K562 (cell line): ENCODE data around the gene ABHD1. TPM values are rescaled to one million over a fixed set of nuclear protein-coding genes. Genes with fewer than 3 reads are reported as not detected.

Experiments
- CEBPG ChIP-seq, 3 experiments: fragments of 200-800 bp in 1 of 3; sonication (Bioruptor generic) in 1 of 3; sonication (generic) in 1 of 3; formaldehyde crosslinking in 1 of 3; IDR thresholded peaks in 2 of 3; conservative IDR thresholded peaks in 1 of 3; 2 replicates each; pipeline versions ENCODE4 v1.6.1 to v1.8.0; 2016 to 2022; ENCODE audit warnings: missing compliant biosample characterization in 2 of 3, missing genetic modification characterization in 2 of 3, mild to moderate bottlenecking in 1 of 3, missing genetic modification reagents in 1 of 3
- CTCF ChIP-seq, 3 experiments: IDR thresholded peaks in 2 of 3; conservative IDR thresholded peaks in 1 of 3; 2 replicates each; pipeline ENCODE4 v1.5.1; 2011 to 2012; ENCODE audit warnings: low read length in 3 of 3, mild to moderate bottlenecking in 3 of 3, control low read depth in 2 of 3, improper control_type of control experiment in 1 of 3, inconsistent platforms in 1 of 3, low read depth in 1 of 3, mixed read lengths in 1 of 3, moderate library complexity in 1 of 3; ENCODE audit not compliant: insufficient read depth in 2 of 3
- L3MBTL2 ChIP-seq: fragments of 450-650 bp; IDR thresholded peaks from 2 replicates; pipeline ENCODE4 v1.6.1; 2016; ENCODE audit warnings: mild to moderate bottlenecking, moderate library complexity
- MTA3 ChIP-seq: fragments of 450-650 bp; formaldehyde crosslinking; IDR thresholded peaks from 2 replicates; pipeline ENCODE4 v1.6.1; 2017; ENCODE audit warnings: mild to moderate bottlenecking, borderline replicate concordance
- NRF1 ChIP-seq, 2 experiments: fragments of 450-650 bp; IDR thresholded peaks in 1 of 2; conservative IDR thresholded peaks in 1 of 2; 2 replicates each; pipeline ENCODE4 v1.6.1; 2014; ENCODE audit warnings: mild to moderate bottlenecking in 2 of 2
- PKNOX1 ChIP-seq: fragments of 450-650 bp; IDR thresholded peaks from 2 replicates; pipeline ENCODE4 v1.6.1; 2016
- POLR2G ChIP-seq: fragments of 200-400 bp; formaldehyde crosslinking; IDR thresholded peaks from 2 replicates; pipeline ENCODE4 v1.6.1; 2017; ENCODE audit warnings: low read depth, mild to moderate bottlenecking, antibody characterized with exemption, low read length, moderate library complexity
- RBBP5 ChIP-seq: fragments of 200-600 bp; sonication (generic); IDR thresholded peaks from 2 replicates; pipeline ENCODE4 v1.6.1; 2012; ENCODE audit warnings: borderline replicate concordance, mild to moderate bottlenecking, low read length, control low read depth, inconsistent platforms; ENCODE audit not compliant: insufficient read depth, poor library complexity, severe bottlenecking
- RBFOX2 ChIP-seq: fragments of 200-400 bp; formaldehyde crosslinking; IDR thresholded peaks from 2 replicates; pipeline ENCODE4 v1.6.1; 2017; ENCODE audit warnings: low read depth, mild to moderate bottlenecking, low read length, moderate library complexity
- SAFB ChIP-seq: fragments of 200-400 bp; formaldehyde crosslinking; IDR thresholded peaks from 2 replicates; pipeline ENCODE4 v1.6.1; 2017; ENCODE audit warnings: low read depth, low read length, borderline replicate concordance
- SMAD1 ChIP-seq: fragments of 150-350 bp; IDR thresholded peaks from 2 replicates; pipeline ENCODE4 v1.6.1; 2014; ENCODE audit warnings: low read length, low read depth; ENCODE audit not compliant: partially characterized antibody
- SUPT5H ChIP-seq: fragments of 450-650 bp; IDR thresholded peaks from 2 replicates; pipeline ENCODE4 v1.6.1; 2016
- polyA plus RNA-seq, 8 experiments: library from polyadenylated mRNA; depleted of rRNA in 4 of 8; stranded (reverse) in 5 of 8; unstranded in 3 of 8; fragments of >200 nt; fragmentation: Nextera tagmentation in 2 of 8; fragmentation: Illumina TruSeq in 1 of 8; extraction: Ambion mirVana in 2 of 8; extraction: Trizol in 1 of 8; gene quantifications; 2 replicates each; pipeline versions ENCODE4 v1.2.1 to v1.2.3, GENCODE V29; 2011 to 2014; ENCODE audit warnings: inconsistent platforms in 1 of 8, missing spikeins in 1 of 8
- total RNA-seq, 7 experiments: library from RNA; depleted of rRNA in 6 of 7; stranded (reverse); fragments of >200 nt in 6 of 7; fragmentation: Illumina TruSeq in 2 of 7; extraction: Trizol in 2 of 7; gene quantifications; 2 replicates each; pipeline versions ENCODE4 v1.2.1 to v1.2.3, GENCODE V29; 2011 to 2021; ENCODE audit warnings: low replicate concordance in 1 of 7
- TF ChIP-seq, protein P1 (sequence below): sonication (generic); formaldehyde crosslinking; IDR thresholded peaks from 2 replicates; pipeline ENCODE4 v1.8.1; 2023; ENCODE audit warnings: mild to moderate bottlenecking, missing genetic modification reagents
- TF ChIP-seq, protein P2 (sequence below): sonication (generic); formaldehyde crosslinking; IDR thresholded peaks from 2 replicates; pipeline ENCODE4 v1.8.1; 2023; ENCODE audit warnings: mild to moderate bottlenecking, missing genetic modification reagents
- TF ChIP-seq, protein P3 (sequence below): sonication (generic); formaldehyde crosslinking; IDR thresholded peaks from 2 replicates; pipeline ENCODE4 v1.8.1; 2023; ENCODE audit warnings: mild to moderate bottlenecking, missing genetic modification reagents, moderate library complexity

ABHD1 gene
- total and polyA plus RNA-seq, 9 of the 15 experiments (the other 6 are each of a cell fraction or from before 2014, with no cell fraction given) = 0.10 to 0.16 (median 0.11) TPM; not detected in 5

DNA sequence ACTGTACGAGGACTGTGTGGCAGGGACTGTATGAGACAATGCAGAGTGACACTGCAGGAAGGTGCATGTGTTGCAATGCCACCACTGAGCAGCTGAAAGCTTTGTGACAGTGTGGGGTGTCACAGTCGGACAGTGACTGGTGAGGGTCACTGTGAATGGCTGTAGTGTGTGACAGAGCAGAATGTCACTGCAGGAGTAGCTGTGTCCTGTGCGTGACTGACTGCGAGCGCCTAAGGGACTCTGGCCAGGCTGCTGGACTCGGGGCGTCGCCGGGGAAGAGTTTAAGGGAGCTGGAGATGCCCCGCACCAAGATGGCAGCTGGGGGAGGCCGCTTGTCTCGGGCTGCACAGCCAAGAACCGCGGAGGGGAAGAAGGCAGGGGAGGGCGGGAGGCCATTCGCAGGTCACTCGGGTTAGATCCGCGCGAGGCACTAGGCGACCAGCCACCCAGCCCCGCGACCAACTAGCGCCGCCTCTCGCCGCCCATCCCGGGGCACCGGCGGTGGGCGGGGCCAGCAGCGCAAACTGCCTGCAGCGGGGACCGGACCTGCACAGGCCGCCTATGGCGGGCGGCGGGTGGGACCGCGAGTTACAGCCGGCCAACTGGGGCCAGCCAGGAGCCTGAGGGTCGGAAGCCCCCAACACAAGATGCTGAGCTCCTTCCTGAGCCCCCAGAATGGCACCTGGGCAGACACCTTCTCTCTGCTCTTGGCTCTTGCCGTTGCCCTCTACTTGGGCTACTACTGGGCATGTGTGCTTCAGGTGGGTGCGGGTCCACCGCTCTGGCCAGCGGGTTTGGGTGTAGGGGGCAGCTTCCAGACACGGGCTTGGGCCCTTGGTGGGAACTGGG, at the start of gene ABHD1 (continued):
- peak; percentile 54 for TF ChIP-seq RBFOX2
- 0 out of 2 replicates have a peak, but pooled peaks have one; percentile 43 for TF ChIP-seq L3MBTL2
- peak; percentile 72 to 76 for TF ChIP-seq NRF1 (conservative IDR thresholded peaks at IDR 0.05 in 1 of 2, IDR thresholded peaks at IDR 0.05 in 1 of 2)
- TF ChIP-seq, protein P1, sequence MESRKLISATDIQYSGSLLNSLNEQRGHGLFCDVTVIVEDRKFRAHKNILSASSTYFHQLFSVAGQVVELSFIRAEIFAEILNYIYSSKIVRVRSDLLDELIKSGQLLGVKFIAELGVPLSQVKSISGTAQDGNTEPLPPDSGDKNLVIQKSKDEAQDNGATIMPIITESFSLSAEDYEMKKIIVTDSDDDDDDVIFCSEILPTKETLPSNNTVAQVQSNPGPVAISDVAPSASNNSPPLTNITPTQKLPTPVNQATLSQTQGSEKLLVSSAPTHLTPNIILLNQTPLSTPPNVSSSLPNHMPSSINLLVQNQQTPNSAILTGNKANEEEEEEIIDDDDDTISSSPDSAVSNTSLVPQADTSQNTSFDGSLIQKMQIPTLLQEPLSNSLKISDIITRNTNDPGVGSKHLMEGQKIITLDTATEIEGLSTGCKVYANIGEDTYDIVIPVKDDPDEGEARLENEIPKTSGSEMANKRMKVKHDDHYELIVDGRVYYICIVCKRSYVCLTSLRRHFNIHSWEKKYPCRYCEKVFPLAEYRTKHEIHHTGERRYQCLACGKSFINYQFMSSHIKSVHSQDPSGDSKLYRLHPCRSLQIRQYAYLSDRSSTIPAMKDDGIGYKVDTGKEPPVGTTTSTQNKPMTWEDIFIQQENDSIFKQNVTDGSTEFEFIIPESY (CRISPR knock-in tag) = no peak
- TF ChIP-seq PKNOX1 = peak; percentile 58; the same call in 1 of the 2 replicates
- TF ChIP-seq CTCF (IDR thresholded peaks at IDR 0.05 in 2 of 3, conservative IDR thresholded peaks at IDR 0.05 in 1 of 3; ENCODE audit: insufficient read depth in 2 of 3, low read depth in 1 of 3, low read length in 3 of 3) = peak in 1 of 3 experiments; percentile 20; a peak in 1 of 6 replicates
- peak; percentile 51 for TF ChIP-seq SUPT5H
- TF ChIP-seq SMAD1 = no peak
- TF ChIP-seq, protein P2, sequence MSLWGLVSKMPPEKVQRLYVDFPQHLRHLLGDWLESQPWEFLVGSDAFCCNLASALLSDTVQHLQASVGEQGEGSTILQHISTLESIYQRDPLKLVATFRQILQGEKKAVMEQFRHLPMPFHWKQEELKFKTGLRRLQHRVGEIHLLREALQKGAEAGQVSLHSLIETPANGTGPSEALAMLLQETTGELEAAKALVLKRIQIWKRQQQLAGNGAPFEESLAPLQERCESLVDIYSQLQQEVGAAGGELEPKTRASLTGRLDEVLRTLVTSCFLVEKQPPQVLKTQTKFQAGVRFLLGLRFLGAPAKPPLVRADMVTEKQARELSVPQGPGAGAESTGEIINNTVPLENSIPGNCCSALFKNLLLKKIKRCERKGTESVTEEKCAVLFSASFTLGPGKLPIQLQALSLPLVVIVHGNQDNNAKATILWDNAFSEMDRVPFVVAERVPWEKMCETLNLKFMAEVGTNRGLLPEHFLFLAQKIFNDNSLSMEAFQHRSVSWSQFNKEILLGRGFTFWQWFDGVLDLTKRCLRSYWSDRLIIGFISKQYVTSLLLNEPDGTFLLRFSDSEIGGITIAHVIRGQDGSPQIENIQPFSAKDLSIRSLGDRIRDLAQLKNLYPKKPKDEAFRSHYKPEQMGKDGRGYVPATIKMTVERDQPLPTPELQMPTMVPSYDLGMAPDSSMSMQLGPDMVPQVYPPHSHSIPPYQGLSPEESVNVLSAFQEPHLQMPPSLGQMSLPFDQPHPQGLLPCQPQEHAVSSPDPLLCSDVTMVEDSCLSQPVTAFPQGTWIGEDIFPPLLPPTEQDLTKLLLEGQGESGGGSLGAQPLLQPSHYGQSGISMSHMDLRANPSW (CRISPR knock-in tag) = no peak
- TF ChIP-seq SAFB = 0 out of 2 replicates have a peak, but pooled peaks have one; percentile 62
- peak; percentile 80 for TF ChIP-seq RBBP5
- TF ChIP-seq MTA3 = 0 out of 2 replicates have a peak, but pooled peaks have one; percentile 9
- peak; percentile 70; the same call in 1 of the 2 replicates for TF ChIP-seq CEBPG (CRISPR knock-in tag; IDR thresholded peaks at IDR 0.05)
- peak in 1 of 2 experiments; percentile 76; a peak in 2 of 4 replicates for TF ChIP-seq CEBPG (tag; conservative IDR thresholded peaks at IDR 0.05 in 1 of 2, IDR thresholded peaks at IDR 0.05 in 1 of 2)
- peak; percentile 77 for TF ChIP-seq POLR2G
- TF ChIP-seq, protein P3, sequence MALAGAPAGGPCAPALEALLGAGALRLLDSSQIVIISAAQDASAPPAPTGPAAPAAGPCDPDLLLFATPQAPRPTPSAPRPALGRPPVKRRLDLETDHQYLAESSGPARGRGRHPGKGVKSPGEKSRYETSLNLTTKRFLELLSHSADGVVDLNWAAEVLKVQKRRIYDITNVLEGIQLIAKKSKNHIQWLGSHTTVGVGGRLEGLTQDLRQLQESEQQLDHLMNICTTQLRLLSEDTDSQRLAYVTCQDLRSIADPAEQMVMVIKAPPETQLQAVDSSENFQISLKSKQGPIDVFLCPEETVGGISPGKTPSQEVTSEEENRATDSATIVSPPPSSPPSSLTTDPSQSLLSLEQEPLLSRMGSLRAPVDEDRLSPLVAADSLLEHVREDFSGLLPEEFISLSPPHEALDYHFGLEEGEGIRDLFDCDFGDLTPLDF = no peak
